Osteocyte (in vitro differentiated cells): ENCODE data around the gene MAML1. TPM values are rescaled to one million over a fixed set of nuclear protein-coding genes. Genes with fewer than 3 reads are reported as not detected.

Source experiments
- DNase-seq: peaks from one replicate; pipeline ENCODE4 v3.0.0; 2021; ENCODE audit warnings: mixed read lengths; ENCODE audit not compliant: unreplicated experiment; ENCODE audit errors: extremely low spot score
- H3K27ac Mint-ChIP-seq: one replicate; pipeline ENCODE4 v1.8.0; 2021; ENCODE audit warnings: mild to moderate bottlenecking, mixed read lengths; ENCODE audit not compliant: unreplicated experiment
- H3K27me3 Mint-ChIP-seq: one replicate; pipeline ENCODE4 v1.8.0; 2021; ENCODE audit warnings: mixed read lengths; ENCODE audit not compliant: unreplicated experiment
- H3K36me3 Mint-ChIP-seq: one replicate; pipeline ENCODE4 v1.8.0; 2021; ENCODE audit warnings: mixed read lengths; ENCODE audit not compliant: unreplicated experiment
- H3K4me1 Mint-ChIP-seq: one replicate; pipeline ENCODE4 v1.8.0; 2021; ENCODE audit warnings: mixed read lengths; ENCODE audit not compliant: unreplicated experiment
- H3K4me3 Mint-ChIP-seq: one replicate; pipeline ENCODE4 v1.8.0; 2021; ENCODE audit warnings: mild to moderate bottlenecking, moderate library complexity, mixed read lengths; ENCODE audit not compliant: unreplicated experiment
- H3K9me3 Mint-ChIP-seq: one replicate; pipeline ENCODE4 v1.8.0; 2021; ENCODE audit warnings: mixed read lengths; ENCODE audit not compliant: unreplicated experiment
- total RNA-seq: library from RNA; stranded (reverse); gene quantifications from 2 replicates; pipeline ENCODE4 v1.2.1, GENCODE V29; 2021
- TF ChIP-seq, protein P1 (sequence below): fragments of 200-600 bp; sonication (generic); IDR thresholded peaks from 2 replicates; pipeline ENCODE4 v1.5.0; 2021; ENCODE audit warnings: antibody characterized with exemption, mild to moderate bottlenecking, moderate library complexity

Gene MAML1
- total RNA-seq, 1 donor from 2014 or later = 34.1 TPM

DNA sequence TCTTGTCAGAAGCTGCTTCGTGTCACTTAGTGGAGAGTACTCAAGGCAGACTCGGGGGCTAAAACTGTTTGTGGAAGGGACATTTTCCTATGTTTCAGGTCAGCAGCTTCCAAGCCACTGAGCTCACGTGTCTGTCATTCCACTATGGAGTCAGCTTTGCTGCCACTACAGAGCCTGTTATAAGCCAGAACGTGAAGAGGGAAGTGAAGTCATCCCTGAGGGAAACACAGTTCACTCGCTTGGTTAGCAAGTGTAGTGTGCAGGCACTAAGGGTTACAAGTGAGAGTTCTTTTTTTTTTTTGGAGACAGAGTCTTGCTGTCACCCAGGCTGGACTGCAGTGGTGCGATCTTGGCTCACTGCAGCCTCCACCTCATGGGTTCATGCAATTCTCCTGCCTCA lies 36.6 kb downstream of the MAML1 start:
- peaks cover 41% of the 10 kb centered on the region for H3K36me3 Mint-ChIP-seq
- H3K4me3 Mint-ChIP-seq = no peak overlapping the region
- no peak for DNase-seq
- TF ChIP-seq, protein P1, sequence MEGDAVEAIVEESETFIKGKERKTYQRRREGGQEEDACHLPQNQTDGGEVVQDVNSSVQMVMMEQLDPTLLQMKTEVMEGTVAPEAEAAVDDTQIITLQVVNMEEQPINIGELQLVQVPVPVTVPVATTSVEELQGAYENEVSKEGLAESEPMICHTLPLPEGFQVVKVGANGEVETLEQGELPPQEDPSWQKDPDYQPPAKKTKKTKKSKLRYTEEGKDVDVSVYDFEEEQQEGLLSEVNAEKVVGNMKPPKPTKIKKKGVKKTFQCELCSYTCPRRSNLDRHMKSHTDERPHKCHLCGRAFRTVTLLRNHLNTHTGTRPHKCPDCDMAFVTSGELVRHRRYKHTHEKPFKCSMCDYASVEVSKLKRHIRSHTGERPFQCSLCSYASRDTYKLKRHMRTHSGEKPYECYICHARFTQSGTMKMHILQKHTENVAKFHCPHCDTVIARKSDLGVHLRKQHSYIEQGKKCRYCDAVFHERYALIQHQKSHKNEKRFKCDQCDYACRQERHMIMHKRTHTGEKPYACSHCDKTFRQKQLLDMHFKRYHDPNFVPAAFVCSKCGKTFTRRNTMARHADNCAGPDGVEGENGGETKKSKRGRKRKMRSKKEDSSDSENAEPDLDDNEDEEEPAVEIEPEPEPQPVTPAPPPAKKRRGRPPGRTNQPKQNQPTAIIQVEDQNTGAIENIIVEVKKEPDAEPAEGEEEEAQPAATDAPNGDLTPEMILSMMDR = no peak
- no peak overlapping the region for H3K27ac Mint-ChIP-seq
- no peaks in the 10 kb centered on the region for H3K9me3 Mint-ChIP-seq
- H3K4me1 Mint-ChIP-seq = peaks cover 37% of the 10 kb centered on the region
- no peaks in the 10 kb centered on the region for H3K27me3 Mint-ChIP-seq

DNA sequence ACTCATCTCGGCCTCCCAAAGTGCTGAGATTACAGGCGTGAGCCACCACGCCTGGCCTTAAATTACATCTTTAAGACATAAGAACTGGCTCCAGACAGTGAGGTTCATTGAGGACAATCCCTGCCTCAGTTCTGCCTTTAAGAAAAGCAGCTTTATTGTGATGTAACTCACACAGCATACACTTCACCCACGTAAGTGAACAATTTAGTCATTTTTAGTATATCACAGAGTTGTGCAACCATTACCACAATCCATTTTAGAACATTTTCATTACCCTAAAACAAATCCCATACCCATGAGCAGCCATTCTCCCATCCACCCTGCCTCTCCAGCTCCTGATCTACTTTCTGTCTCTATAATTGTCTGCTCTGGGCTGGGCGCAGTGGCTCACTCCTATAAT lies 37.2 kb downstream of the MAML1 start:
- TF ChIP-seq, protein P1 = no peak
- Mint-ChIP-seq H3K4me1 (peaks cover 32% of the 10 kb centered on the region), H3K4me3 (no peak overlapping the region), H3K27ac (no peak overlapping the region), H3K9me3 (no peaks in the 10 kb centered on the region), H3K36me3 (peaks cover 41% of the 10 kb centered on the region), H3K27me3 (no peaks in the 10 kb centered on the region)
- no peak for DNase-seq

DNA sequence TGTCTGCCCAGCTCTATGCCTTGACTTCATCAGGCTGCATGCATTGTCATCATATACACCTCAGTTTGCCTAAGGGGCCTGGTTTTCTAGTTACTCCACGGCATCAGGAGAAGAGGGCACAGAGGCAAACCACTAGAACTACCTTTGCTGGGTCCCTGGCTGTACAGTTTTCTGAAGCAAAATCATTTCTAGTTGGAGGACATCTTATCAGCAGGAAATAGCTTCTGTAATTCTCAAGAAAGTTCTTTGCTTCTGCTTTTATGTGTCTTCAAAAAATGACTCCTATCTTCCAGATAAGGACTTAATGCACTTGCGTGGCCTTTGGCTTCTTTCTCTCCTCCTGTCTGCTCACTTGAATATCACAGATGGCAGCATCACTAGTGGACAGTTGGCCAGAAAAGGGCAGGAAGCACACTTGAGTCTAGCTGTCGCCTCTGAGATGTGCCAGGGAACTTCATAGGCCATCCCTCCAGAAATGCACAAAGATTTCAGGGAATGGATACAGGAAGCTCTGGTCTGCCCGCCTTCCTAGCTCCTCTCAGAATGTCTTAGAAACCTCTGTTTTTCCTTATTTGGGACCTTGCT lies 38.8 kb downstream of the MAML1 start:
- H3K9me3 Mint-ChIP-seq = no peaks in the 10 kb centered on the region
- H3K4me1 Mint-ChIP-seq = peaks cover 16% of the 10 kb centered on the region
- no peak for DNase-seq
- H3K36me3 Mint-ChIP-seq = peaks cover 45% of the 10 kb centered on the region
- TF ChIP-seq, protein P1 = no peak
- H3K4me3 Mint-ChIP-seq = no peak overlapping the region
- H3K27me3 Mint-ChIP-seq = no peaks in the 10 kb centered on the region
- H3K27ac Mint-ChIP-seq = no peak overlapping the region

DNA sequence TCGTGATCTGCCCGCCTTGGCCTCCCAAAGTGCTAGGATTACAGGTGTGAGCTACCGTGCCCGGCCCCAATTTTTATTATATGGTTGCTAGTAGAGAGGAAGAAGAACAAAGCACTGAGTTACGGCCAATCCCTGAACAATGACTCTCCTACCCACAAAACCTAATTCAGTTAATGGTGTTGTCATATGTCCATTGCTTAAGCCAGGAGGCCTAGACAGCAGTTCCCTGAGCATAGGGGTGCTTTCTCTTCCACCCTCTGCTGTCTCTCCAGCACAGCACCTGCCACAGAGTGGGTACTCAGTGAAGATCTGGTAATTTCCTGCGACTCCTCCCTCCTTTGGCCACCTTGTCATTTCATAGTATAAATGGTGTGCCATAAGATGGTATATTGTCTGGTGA lies 39.7 kb downstream of the MAML1 start:
- Mint-ChIP-seq H3K27ac (no peak overlapping the region), H3K9me3 (no peaks in the 10 kb centered on the region), H3K27me3 (no peaks in the 10 kb centered on the region), H3K4me1 (peaks cover 7% of the 10 kb centered on the region), H3K4me3 (no peak overlapping the region), H3K36me3 (peaks cover 48% of the 10 kb centered on the region)
- TF ChIP-seq, protein P1 = no peak
- no peak for DNase-seq

DNA sequence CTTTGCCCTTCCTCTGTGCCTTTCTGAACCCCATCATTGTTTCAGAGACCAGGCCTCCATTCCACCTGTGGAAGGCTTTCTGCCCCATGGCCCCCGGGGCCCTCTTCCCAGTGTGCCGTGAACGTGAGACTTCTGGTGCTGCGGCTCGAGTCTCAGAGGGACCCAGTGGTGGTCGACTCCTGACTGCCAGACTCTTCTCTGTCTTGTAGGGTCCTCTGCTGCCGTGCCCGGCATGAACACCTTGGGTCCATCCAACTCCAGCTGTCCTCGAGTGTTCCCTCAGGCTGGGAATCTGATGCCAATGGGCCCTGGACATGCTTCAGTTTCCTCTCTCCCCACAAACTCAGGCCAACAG lies 41.0 kb downstream of the MAML1 start:
- Mint-ChIP-seq H3K9me3 (no peaks in the 10 kb centered on the region), H3K4me3 (no peak overlapping the region), H3K36me3 (peaks cover 59% of the 10 kb centered on the region), H3K4me1 (peaks cover 2% of the 10 kb centered on the region), H3K27ac (no peak overlapping the region), H3K27me3 (no peaks in the 10 kb centered on the region)
- TF ChIP-seq, protein P1 = no peak
- no peak for DNase-seq
